Esophagus squamous epithelium (tissue), 5 donors: Measurements from ENCODE around the gene MAEA. TPM values are rescaled to one million over a fixed set of nuclear protein-coding genes. Genes with fewer than 3 reads are reported as not detected.
A peak's percentile ranks its signal among the peaks of the same experiment; 100 is the strongest.

Source experiments
- DNase-seq: peaks from one replicate; lab custom pipeline; 2025; lab: John Stamatoyannopoulos, UW
- H3K27ac ChIP-seq, 4 donors: fragments of 200-600 bp; sonication (generic); one replicate each; pipeline ENCODE4 v1.5.1; 2016 to 2019; ENCODE audit warnings: mild to moderate bottlenecking in 1 of 4
- H3K27me3 ChIP-seq, 4 donors: fragments of 200-600 bp; sonication (generic); 1 replicate in 3 of 4; 2 replicates in 1 of 4; pipeline versions ENCODE4 v1.5.1 to v1.6.0; 2017 to 2021; ENCODE audit warnings: antibody characterized with exemption in 1 of 4
- H3K36me3 ChIP-seq, 3 donors: fragments of 200-600 bp; sonication (generic); one replicate each; pipeline ENCODE4 v1.5.1; 2016 to 2019
- H3K4me1 ChIP-seq, 3 donors: fragments of 200-600 bp; sonication (generic); one replicate each; pipeline ENCODE4 v1.5.1; 2017 to 2019
- H3K4me3 ChIP-seq, 4 donors: fragments of 200-600 bp; sonication (generic); 1 replicate in 3 of 4; 2 replicates in 1 of 4; pipeline ENCODE4 v1.5.1; 2016 to 2019; ENCODE audit warnings: mild to moderate bottlenecking in 2 of 4, moderate library complexity in 1 of 4
- H3K9me3 ChIP-seq, 3 donors: fragments of 200-600 bp; sonication (generic); one replicate each; pipeline ENCODE4 v1.5.1; 2016 to 2019
- CTCF ChIP-seq, 6 experiments: fragments of 450-650 bp in 4 of 6; fragments of 200-600 bp in 2 of 6; sonication (generic) in 2 of 6; IDR thresholded peaks; one replicate each; pipeline ENCODE4 v1.5.1; 2016 to 2019; ENCODE audit warnings: antibody characterized with exemption in 6 of 6, mild to moderate bottlenecking in 4 of 6, moderate library complexity in 4 of 6
- POLR2A ChIP-seq, 4 donors: fragments of 450-650 bp; IDR thresholded peaks; one replicate each; pipeline ENCODE4 v1.6.1; 2017; ENCODE audit warnings: antibody characterized with exemption in 4 of 4, mild to moderate bottlenecking in 4 of 4, moderate library complexity in 3 of 4
- WGBS, 2 donors: methylation state at CpG; one replicate each; pipeline ENCODE4 v1.1.5; 2018; 5-methylcytosine and 5-hydroxymethylcytosine counted together
- intact Hi-C: fragments of 100-400 bp; cut with DNase I; formaldehyde crosslinking; loops from one replicate; pipeline ENCODE4 v1.15.0; 2022
- total RNA-seq, 4 donors: library from RNA; depleted of rRNA; stranded (reverse); fragments of >200 nt; gene quantifications; one replicate each; pipeline ENCODE4 v1.1.0, GENCODE V29; 2016
- donor health status: DM: yes; HTN: yes; CAD: no.

MAEA gene
- total RNA-seq, 4 donors from 2014 or later, result 56.6 to 78.7 (median 67.5) TPM

- DNase-seq, result no peak
- no peak for TF ChIP-seq CTCF (IDR thresholded peaks at IDR 0.05)
- no peak for TF ChIP-seq POLR2A (IDR thresholded peaks at IDR 0.05)
- H3K27me3 ChIP-seq, result no peaks in the 10 kb centered on the region
- intact Hi-C loops, result loop anchor here (5.0 kb wide), 1 partner anchor 34 kb away; no protein-coding TSS in a partner anchor
- no peaks in the 10 kb centered on the region for H3K9me3 ChIP-seq
- WGBS, 2 donors, result 92 to 96% methylated on average over 5 to 8 of the region's 20 CpGs
- peaks cover 9 to 28% (median 14%) of the 10 kb centered on the region in 3 donors for H3K4me1 ChIP-seq
- no peak overlapping the region for H3K4me3 ChIP-seq
- H3K27ac ChIP-seq, result no peak overlapping the region
- H3K36me3 ChIP-seq, result peaks cover 31 to 61% (median 39%) of the 10 kb centered on the region in 3 donors
These were observed 51.2 kb downstream of the MAEA start for GRCh38 chr4:1340861-1341260.

GRCh38 chr4:1342003-1342402 lies 52.3 kb downstream of the MAEA start:
- WGBS, 2 donors, result 89 to 100% methylated on average over 1 of the region's 1 CpG
- Histone ChIP-seq H3K27ac (no peak overlapping the region), H3K27me3 (no peaks in the 10 kb centered on the region), H3K4me3 (no peak overlapping the region), H3K4me1 (peaks cover 10 to 28% (median 14%) of the 10 kb centered on the region in 3 donors), H3K9me3 (no peaks in the 10 kb centered on the region), H3K36me3 (peaks cover 25 to 50% (median 33%) of the 10 kb centered on the region in 3 donors)
- no peak for TF ChIP-seq CTCF (IDR thresholded peaks at IDR 0.05)
- no peak for TF ChIP-seq POLR2A (IDR thresholded peaks at IDR 0.05)
- no peak for DNase-seq
- intact Hi-C loops, result loop anchor here (5.0 kb wide), 1 partner anchor 35 kb away; no protein-coding TSS in a partner anchor

- Histone ChIP-seq H3K4me1 (peaks cover 18 to 42% (median 24%) of the 10 kb centered on the region in 3 donors), H3K9me3 (no peaks in the 10 kb centered on the region), H3K4me3 (no peak overlapping the region), H3K27me3 (no peaks in the 10 kb centered on the region), H3K27ac (peak overlapping the region in 3 of 4 donors; percentile 95 to 100 (median 100)), H3K36me3 (peaks cover 5 to 30% (median 8%) of the 10 kb centered on the region in 3 donors)
- no peak for TF ChIP-seq CTCF (IDR thresholded peaks at IDR 0.05)
- no peak for TF ChIP-seq POLR2A (IDR thresholded peaks at IDR 0.05)
- DNase-seq, result no peak
- intact Hi-C loops, result loop anchor here (5.0 kb wide), 3 partner anchors 37 to 92 kb away; no protein-coding TSS in a partner anchor
- whole genome bisulfite sequencing, 2 donors, result 43 to 66% methylated on average over 11 of the region's 12 CpGs
These were observed 55.0 kb downstream of the MAEA start for GRCh38 chr4:1344696-1345095.

GRCh38 chr4:1345903-1346780 lies 56.5 kb downstream of the MAEA start:
- DNase-seq, result no peak
- peak in 1 of 6 experiments; percentile 34 for TF ChIP-seq CTCF (IDR thresholded peaks at IDR 0.05)
- peak in 2 of 4 donors; percentile 9 to 22 for TF ChIP-seq POLR2A (IDR thresholded peaks at IDR 0.05)
- Histone ChIP-seq H3K4me1 (peaks cover 18 to 50% (median 24%) of the 10 kb centered on the region in 3 donors), H3K27me3 (no peaks in the 10 kb centered on the region), H3K9me3 (no peaks in the 10 kb centered on the region), H3K4me3 (peak overlapping the region; percentile 69 to 97 (median 83)), H3K27ac (peak overlapping the region; percentile 95 to 100 (median 100)), H3K36me3 (peaks cover 0 to 28% (median 0%) of the 10 kb centered on the region in 3 donors)
- intact Hi-C loops, result loop anchor here (5.0 kb wide), 2 partner anchors 54 to 94 kb away; no protein-coding TSS in a partner anchor
- 1% methylated on average over 9 to 15 of the region's 76 CpGs for WGBS, 2 donors
